Activated CD8-positive, alpha-beta memory T cell treated with anti-CD3 and anti-CD28 coated beads, Interleukin-2, amount 10 ng/mL, durations not matched to agents 7 days and 5 days (primary cell): ENCODE measurements around the gene ANO1. TPM values are rescaled to one million over a fixed set of nuclear protein-coding genes. Genes with fewer than 3 reads are reported as not detected.

Experiments
- ATAC-seq: fragments of 150-1000 bp; cut with Tn5 transposase; one replicate; pipeline ENCODE4 v1.10.0; 2021; ENCODE audit warnings: moderate library complexity
- CTCF ChIA-PET: fragments of 350-600 bp; sonication (Branson Sonifier 250); formaldehyde crosslinking; loops from one replicate; lab custom pipeline; 2021; ENCODE audit warnings: antibody characterized with exemption; lab: Charles Lee
- DNase-seq: peaks from one replicate; pipeline ENCODE4 v3.0.0-alpha.2; 2020
- H3K27ac Mint-ChIP-seq: one replicate; pipeline ENCODE4 v1.8.0; 2021; ENCODE audit warnings: mild to moderate bottlenecking, mixed read lengths
- H3K27me3 Mint-ChIP-seq: one replicate; pipeline ENCODE4 v1.8.0; 2021; ENCODE audit warnings: mixed read lengths
- H3K36me3 Mint-ChIP-seq: one replicate; pipeline ENCODE4 v1.8.0; 2021; ENCODE audit warnings: mild to moderate bottlenecking, mixed read lengths
- H3K4me1 Mint-ChIP-seq: one replicate; pipeline ENCODE4 v1.8.0; 2021; ENCODE audit warnings: mixed read lengths
- H3K4me3 Mint-ChIP-seq: one replicate; pipeline ENCODE4 v1.8.0; 2021; ENCODE audit warnings: mild to moderate bottlenecking, moderate library complexity, mixed read lengths
- H3K9me3 Mint-ChIP-seq: one replicate; pipeline ENCODE4 v1.8.0; 2022; ENCODE audit warnings: low read depth, mixed read lengths
- total RNA-seq, 2 experiments: library from RNA; stranded (reverse); gene quantifications; one replicate each; pipeline ENCODE4 v1.2.3, GENCODE V29; 2021

The ANO1 gene
- total RNA-seq, 2 experiments from 2014 or later: not detected

DNA sequence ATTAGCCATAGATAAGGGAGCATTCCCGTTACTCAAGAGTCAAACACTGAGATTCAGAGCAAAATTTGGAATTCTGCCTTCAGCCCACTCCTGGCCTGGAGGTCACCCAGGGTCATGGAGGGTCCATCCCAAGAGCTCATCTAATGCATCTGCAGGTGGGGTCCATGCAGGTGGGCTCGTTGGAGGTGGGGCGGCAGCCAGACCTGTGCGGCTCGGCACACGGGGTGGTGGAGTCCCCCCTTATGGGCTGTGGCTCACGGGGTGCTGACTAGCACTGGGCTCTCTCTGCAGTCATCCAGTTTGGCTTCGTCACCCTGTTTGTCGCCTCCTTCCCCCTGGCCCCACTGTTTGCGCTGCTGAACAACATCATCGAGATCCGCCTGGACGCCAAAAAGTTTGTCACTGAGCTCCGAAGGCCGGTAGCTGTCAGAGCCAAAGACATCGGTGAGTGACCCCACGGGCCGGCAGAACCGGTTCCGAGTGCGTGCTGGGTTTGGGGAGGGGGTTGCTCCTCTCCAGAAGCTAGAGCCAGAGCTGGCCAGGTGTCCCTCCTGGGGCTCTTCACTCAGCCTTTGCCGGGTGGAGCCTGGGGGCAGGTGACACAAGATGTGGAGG, 92.6 kb downstream of the ANO1 start:
- Mint-ChIP-seq H3K27me3 (peaks cover 2% of the 10 kb centered on the region), H3K4me1 (no peaks in the 10 kb centered on the region), H3K4me3 (no peak overlapping the region), H3K9me3 (no peaks in the 10 kb centered on the region), H3K27ac (no peak overlapping the region), H3K36me3 (no peaks in the 10 kb centered on the region)
- CTCF ChIA-PET: no interaction called here
- no peak for ATAC-seq
- DNase-seq: no peak

DNA sequence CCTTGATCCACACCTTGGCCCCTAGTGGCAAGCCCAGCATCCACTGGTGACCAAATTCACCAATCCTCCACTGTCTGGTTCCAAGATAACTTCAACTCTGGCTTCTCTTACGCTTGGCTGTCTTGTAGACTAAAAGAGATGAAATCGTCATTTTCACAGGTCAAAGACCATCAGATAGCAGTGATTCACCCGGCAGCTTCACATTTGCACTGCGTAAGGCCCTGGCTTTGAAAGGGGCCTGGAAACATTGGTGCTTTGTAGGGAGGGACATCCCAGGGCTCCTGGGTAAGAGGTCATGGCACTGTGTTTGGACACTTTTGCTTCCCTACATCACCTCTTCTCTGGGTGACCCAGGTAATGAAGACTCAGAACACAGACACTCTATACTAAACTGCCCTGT, 94.9 kb downstream of the ANO1 start:
- CTCF ChIA-PET: interaction anchor here (0.9 to 1.1 kb wide), 2 partner anchors 10 to 15 kb away, joined by 3 read pairs; no protein-coding TSS in a partner anchor
- Mint-ChIP-seq H3K4me1 (no peaks in the 10 kb centered on the region), H3K27ac (no peak overlapping the region), H3K27me3 (peaks cover 2% of the 10 kb centered on the region), H3K36me3 (no peaks in the 10 kb centered on the region), H3K9me3 (no peaks in the 10 kb centered on the region), H3K4me3 (no peak overlapping the region)
- ATAC-seq (no peak), DNase-seq (no peak)

DNA sequence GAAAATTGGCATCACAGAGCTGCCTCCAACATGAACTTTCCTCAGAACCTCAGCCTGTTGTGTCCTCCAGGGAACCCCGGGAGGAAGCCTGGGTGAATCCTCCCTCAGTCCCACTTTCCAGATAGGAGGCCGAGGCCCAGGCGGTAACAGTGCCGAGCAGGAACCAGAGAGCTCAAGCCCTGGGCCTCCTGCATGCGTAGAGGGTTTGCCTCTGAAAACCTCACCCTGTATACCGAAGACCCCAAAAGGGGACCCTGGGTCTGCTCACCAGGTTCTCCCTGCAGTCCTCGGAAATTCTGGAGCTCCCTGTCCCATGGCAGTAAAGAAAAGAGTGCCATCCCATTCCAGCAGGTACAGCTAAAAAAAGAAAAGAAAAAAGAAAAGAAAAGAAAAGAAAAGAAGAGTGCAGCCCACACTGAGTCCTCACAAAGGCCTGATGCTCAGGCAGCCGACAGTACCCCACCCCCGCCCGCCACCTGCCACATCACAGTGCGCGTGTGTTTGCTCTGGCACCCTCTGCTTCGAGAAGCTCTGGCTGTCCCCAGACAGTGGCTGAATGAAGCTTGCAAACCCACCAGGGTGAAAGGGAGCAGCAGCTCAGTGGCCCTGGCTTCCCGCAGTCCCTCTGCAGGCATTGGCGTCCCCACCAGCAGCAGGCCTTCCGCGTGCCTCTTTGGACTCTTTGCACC, 96.6 kb downstream of the ANO1 start:
- Mint-ChIP-seq H3K27ac (no peak overlapping the region), H3K27me3 (peaks cover 2% of the 10 kb centered on the region), H3K36me3 (no peaks in the 10 kb centered on the region), H3K4me1 (no peaks in the 10 kb centered on the region), H3K4me3 (no peak overlapping the region), H3K9me3 (no peaks in the 10 kb centered on the region)
- ATAC-seq (no peak), DNase-seq (no peak)
- CTCF ChIA-PET: no interaction called here

DNA sequence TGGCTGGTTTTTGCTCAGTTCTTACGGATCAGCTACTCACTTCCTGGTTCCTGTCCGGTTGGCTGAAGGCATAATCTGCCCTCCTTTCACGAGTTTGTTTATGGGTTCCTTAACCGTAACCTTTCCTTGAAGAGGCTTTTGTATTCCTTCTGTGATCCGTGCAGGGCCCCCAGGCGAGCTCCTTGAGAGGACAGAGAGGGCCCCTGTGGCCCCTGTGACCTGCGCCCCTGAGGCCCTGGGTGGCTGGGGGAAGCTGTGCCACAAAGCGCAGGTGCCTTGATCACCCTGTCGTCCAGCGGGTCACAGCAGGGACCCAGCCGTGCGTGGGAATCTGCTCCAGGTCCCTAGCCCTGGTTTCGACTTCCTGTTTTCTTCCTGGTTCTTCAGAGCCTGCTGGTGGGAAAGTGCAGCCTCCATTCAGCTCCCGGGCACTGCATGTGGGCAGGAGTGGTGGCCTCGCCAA, 97.2 kb downstream of the ANO1 start:
- peaks cover 2% of the 10 kb centered on the region for H3K27me3 Mint-ChIP-seq
- H3K4me3 Mint-ChIP-seq: no peak overlapping the region
- no peaks in the 10 kb centered on the region for H3K4me1 Mint-ChIP-seq
- H3K9me3 Mint-ChIP-seq: no peaks in the 10 kb centered on the region
- H3K27ac Mint-ChIP-seq: no peak overlapping the region
- no peaks in the 10 kb centered on the region for H3K36me3 Mint-ChIP-seq
- CTCF ChIA-PET: no interaction called here
- no peak for ATAC-seq
- DNase-seq: no peak

DNA sequence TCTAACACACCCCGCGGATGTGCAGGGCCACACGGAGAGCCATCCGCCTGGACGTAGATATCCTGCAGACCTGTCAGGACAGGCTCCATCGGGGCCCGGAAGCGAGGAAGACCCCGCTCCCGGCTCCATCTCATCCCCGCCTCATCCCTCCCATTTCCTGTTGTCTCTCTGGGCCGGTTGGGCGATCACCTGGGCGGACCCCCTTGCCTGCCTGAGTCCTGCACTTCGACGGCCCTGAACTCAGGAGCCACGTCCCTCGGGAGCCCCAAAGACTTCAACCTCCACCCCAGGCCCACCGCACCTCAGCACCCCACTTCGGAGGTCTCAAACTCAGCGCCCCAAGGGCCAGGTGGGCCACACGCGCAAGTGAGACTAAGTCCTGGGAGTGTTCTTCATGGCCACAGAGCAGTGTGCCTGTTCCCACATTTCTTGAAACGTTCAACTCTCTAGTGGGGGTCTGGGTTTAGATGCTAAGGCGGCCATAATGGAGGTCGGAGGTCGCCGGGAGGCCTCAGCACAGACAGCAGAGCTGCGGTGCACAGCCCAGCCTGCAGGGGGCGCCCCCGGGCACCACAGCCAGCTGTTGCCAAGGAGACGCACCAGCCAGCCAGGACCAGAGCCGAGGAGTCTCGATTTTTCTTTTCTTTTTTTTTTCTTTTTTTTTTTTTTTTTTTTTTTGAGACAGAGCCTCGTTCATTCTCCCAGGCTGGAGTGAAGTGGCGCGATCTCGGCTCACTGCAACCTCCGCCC, 99.0 kb downstream of the ANO1 start:
- no peaks in the 10 kb centered on the region for H3K9me3 Mint-ChIP-seq
- no peaks in the 10 kb centered on the region for H3K36me3 Mint-ChIP-seq
- DNase-seq (peak; percentile 62), ATAC-seq (peak; percentile 55)
- CTCF ChIA-PET: interaction anchor here (0.5 to 1.0 kb wide), 5 partner anchors 19 to 336 kb away, joined by 3 read pairs; no protein-coding TSS in a partner anchor
- H3K4me3 Mint-ChIP-seq: no peak overlapping the region
- peaks cover 2% of the 10 kb centered on the region for H3K27me3 Mint-ChIP-seq
- no peaks in the 10 kb centered on the region for H3K4me1 Mint-ChIP-seq
- no peak overlapping the region for H3K27ac Mint-ChIP-seq

DNA sequence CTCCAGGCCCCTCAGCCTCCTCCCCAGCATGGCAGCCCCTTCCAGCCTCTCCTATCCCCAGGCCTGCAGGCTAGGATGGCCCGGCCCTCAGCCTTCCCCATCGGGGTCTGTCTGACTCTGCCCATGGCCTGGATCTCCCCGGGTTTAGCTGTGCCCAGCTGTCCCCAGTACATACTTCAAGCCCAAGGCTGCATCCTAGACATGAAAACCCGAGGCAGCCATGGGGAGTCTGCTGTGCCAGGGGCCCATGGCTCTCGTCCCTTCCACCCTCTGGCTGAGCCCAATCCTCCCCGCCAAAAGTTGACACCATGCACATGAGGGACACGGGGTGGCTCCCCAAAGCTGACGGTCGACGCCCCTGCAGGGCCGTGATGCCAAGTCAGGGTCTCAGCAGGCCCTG, 102.8 kb downstream of the ANO1 start:
- H3K4me1 Mint-ChIP-seq: no peaks in the 10 kb centered on the region
- H3K36me3 Mint-ChIP-seq: no peaks in the 10 kb centered on the region
- CTCF ChIA-PET: no interaction called here
- ATAC-seq (no peak), DNase-seq (no peak)
- no peaks in the 10 kb centered on the region for H3K9me3 Mint-ChIP-seq
- H3K4me3 Mint-ChIP-seq: no peak overlapping the region
- H3K27me3 Mint-ChIP-seq: no peaks in the 10 kb centered on the region
- no peak overlapping the region for H3K27ac Mint-ChIP-seq

DNA sequence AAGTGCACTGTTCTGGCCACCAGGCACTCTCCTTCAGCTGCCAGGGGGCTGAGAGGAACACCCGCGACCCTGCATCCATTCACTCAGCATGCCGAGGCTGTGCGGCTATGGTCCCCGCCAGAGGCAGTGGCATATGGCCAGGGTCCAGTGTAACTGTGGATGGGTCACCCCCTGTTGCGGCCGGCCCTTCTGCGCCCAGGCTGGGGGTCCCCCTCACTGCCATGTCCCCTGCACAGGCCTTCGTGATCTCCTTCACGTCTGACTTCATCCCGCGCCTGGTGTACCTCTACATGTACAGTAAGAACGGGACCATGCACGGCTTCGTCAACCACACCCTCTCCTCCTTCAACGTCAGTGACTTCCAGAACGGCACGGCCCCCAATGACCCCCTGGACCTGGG, 104.1 kb downstream of the ANO1 start:
- H3K4me3 Mint-ChIP-seq: no peak overlapping the region

DNA sequence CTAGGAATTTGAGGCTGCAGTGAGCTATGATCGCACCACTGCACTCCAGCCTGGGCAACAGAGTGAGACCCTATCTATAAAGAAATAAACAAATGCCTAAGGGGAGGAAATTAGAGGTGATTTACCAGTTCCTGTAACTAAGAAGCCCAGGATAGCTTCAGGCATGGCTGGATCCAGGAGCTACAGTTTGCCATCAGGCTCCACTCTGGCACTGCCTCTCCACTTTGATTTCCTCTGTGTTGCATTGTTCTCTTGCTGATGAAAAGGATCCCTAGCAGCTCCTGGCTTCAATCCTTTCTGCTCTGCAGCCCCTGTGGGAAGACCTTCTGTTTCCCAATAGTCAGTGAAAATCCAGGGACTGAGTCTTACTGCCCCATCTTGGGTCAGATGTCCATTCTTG, 104.9 kb downstream of the ANO1 start:
- CTCF ChIA-PET: interaction anchor here (0.6 to 1.9 kb wide), 2 partner anchors 10 to 14 kb away, joined by 3 to 8 read pairs; no protein-coding TSS in a partner anchor
- ATAC-seq (no peak), DNase-seq (no peak)
- H3K9me3 Mint-ChIP-seq: no peaks in the 10 kb centered on the region
- H3K4me1 Mint-ChIP-seq: no peaks in the 10 kb centered on the region
- no peaks in the 10 kb centered on the region for H3K27me3 Mint-ChIP-seq
- no peak overlapping the region for H3K27ac Mint-ChIP-seq
- no peaks in the 10 kb centered on the region for H3K36me3 Mint-ChIP-seq
- no peak overlapping the region for H3K4me3 Mint-ChIP-seq

More for the DNA sequence above, 104.1 kb downstream of the ANO1 start:
- DNase-seq: no peak
- no peaks in the 10 kb centered on the region for H3K4me1 Mint-ChIP-seq
- no peak overlapping the region for H3K27ac Mint-ChIP-seq
- H3K27me3 Mint-ChIP-seq: no peaks in the 10 kb centered on the region
- ATAC-seq: no peak
- no peaks in the 10 kb centered on the region for H3K36me3 Mint-ChIP-seq
- no peaks in the 10 kb centered on the region for H3K9me3 Mint-ChIP-seq
- CTCF ChIA-PET: no interaction called here

DNA sequence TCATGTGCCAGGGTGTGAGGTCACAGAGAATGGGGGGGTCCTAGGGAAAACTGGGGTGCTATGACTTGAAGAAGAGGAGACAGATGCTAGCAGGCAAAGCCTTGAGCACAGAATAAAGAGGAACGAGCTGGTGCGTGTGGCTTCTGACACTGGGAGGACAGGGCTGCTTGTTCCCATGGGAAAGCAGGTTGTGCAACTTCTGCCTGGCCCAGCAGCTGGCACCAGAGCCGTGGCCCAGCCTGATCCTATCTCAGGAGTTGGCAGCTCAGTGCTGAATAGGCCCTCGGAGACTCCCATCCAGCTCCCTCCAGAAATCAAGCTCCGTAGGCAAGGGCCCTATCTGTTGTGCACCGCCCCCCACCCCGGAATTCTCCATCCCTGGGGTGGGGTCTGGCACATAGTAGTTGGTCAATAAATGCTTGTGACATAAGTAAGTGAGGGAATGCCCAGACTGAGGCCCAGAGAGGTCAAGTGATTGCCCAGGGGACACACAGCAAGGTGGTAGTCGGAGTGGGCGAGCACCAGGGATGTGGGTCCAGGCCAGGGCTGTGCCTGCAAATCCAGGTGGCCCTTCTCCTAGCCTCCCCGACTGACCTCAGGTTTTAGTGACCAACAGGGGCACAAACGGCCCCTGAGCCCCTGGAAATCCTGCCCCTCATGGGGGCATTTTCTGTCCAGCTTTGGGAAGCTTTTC, 105.5 kb downstream of the ANO1 start:
- DNase-seq (no peak), ATAC-seq (no peak)
- CTCF ChIA-PET: interaction anchor here (0.6 to 1.9 kb wide), 2 partner anchors 11 to 13 kb away, joined by 3 to 8 read pairs; no protein-coding TSS in a partner anchor
- no peaks in the 10 kb centered on the region for H3K4me1 Mint-ChIP-seq
- H3K27me3 Mint-ChIP-seq: no peaks in the 10 kb centered on the region
- no peaks in the 10 kb centered on the region for H3K9me3 Mint-ChIP-seq
- no peak overlapping the region for H3K4me3 Mint-ChIP-seq
- H3K27ac Mint-ChIP-seq: no peak overlapping the region
- no peaks in the 10 kb centered on the region for H3K36me3 Mint-ChIP-seq

DNA sequence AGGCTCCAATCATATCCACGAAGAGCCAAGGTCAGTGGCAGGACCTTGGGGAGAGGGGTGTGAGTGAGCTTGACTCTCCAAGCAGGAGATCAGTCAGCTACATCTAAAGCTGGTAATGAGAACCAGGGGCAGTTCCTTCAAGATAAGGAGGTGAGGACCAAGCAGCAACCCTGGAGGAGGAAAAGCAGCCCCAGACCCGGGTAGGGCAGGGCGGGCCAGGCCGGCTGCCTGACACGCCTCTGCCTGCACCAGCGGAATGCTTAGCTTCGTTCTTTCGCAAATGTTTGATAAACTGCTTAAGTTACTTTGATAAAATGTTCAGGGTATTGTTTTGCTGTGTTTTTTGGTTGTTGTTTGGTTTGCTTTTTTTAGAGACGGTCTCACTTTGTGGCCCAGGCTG, 106.3 kb downstream of the ANO1 start:
- DNase-seq (no peak), ATAC-seq (no peak)
- Mint-ChIP-seq H3K9me3 (no peaks in the 10 kb centered on the region), H3K27ac (no peak overlapping the region), H3K36me3 (no peaks in the 10 kb centered on the region), H3K27me3 (no peaks in the 10 kb centered on the region), H3K4me1 (no peaks in the 10 kb centered on the region), H3K4me3 (no peak overlapping the region)
- CTCF ChIA-PET: interaction anchor here (1.2 to 1.9 kb wide), 2 partner anchors 12 kb away, joined by 3 to 8 read pairs; no protein-coding TSS in a partner anchor

DNA sequence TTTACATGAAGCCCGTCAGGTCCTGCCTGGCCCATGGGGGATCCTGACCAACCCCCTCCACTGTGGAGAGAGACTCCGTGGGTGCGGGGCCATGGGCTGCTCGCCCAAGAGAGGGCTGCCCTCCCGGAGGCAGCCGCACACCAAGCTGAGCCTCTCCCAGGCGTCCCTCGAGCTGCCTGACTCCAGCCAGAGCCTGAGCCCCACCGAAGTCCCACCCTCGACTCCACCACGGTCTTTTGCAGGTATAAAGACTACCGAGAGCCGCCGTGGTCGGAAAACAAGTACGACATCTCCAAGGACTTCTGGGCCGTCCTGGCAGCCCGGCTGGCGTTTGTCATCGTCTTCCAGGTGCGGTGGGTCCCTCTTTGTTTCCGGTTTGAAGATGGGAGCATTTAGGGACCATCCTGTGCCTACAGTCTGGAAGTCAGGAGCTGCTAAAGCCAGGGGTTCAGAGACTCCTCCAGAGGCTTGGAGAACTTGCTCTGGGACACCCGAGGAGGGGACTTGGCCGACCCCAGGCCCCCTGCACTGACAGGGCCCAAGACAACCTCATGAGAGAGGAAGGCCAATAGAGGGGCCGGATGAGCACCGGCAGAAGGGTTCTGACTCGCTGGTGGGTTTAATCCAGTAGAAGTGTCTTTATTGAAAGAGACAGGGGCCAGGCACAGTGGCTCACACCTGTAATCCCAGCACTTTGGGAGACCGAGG, 107.4 kb downstream of the ANO1 start:
- H3K36me3 Mint-ChIP-seq: no peaks in the 10 kb centered on the region

DNA sequence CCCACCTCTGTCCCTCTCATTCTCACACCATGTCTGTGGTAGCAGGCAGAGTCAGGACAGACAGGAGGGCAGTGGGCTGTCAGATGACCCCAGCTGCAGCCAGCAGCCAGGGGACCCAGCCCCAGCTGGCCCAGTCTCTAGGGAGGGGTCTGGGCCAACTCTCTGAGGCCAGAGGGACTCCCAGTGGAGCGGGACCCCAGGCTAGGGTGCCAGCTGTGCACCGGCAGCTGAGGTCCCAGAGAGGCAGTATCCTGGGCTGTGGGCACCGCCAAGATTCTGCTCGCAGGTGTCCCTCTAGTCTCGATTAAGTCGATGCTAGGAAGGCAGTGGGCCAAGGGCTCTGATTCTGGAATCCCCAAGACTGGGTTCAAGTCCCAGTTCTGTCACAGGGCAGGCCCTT, 108.3 kb downstream of the ANO1 start:
- Mint-ChIP-seq H3K9me3 (no peaks in the 10 kb centered on the region), H3K27me3 (no peaks in the 10 kb centered on the region), H3K27ac (no peak overlapping the region), H3K4me3 (no peak overlapping the region), H3K4me1 (peaks cover 2% of the 10 kb centered on the region), H3K36me3 (no peaks in the 10 kb centered on the region)
- CTCF ChIA-PET: no interaction called here
- no peak for DNase-seq
- no peak for ATAC-seq

More for the DNA sequence above, 107.4 kb downstream of the ANO1 start:
- CTCF ChIA-PET: interaction anchor here (1.2 kb wide), 1 partner anchor 11 kb away, joined by 3 read pairs; no protein-coding TSS in a partner anchor
- no peak overlapping the region for H3K27ac Mint-ChIP-seq
- no peak for DNase-seq
- no peaks in the 10 kb centered on the region for H3K4me1 Mint-ChIP-seq
- H3K27me3 Mint-ChIP-seq: no peaks in the 10 kb centered on the region
- H3K9me3 Mint-ChIP-seq: no peaks in the 10 kb centered on the region
- H3K4me3 Mint-ChIP-seq: no peak overlapping the region
- no peak for ATAC-seq
